Fibroblast of villous mesenchyme (primary cell): ENCODE data around the gene LACRT. TPM values are rescaled to one million over a fixed set of nuclear protein-coding genes. Genes with fewer than 3 reads are reported as not detected.

Source experiments
- DNase-seq: peaks from one replicate; pipeline ENCODE4 v3.0.0-alpha.2; 2010; ENCODE audit warnings: low read depth
- H3K4me3 ChIP-seq: 2 replicates; pipeline ENCODE4 v1.5.1; 2011; ENCODE audit warnings: low read depth, mild to moderate bottlenecking, low read length
- CTCF ChIP-seq: IDR thresholded peaks from 2 replicates; pipeline ENCODE4 v1.5.1; 2012; ENCODE audit warnings: low read depth, mild to moderate bottlenecking, low read length; ENCODE audit not compliant: insufficient read depth
- total RNA-seq: library from RNA; depleted of rRNA; stranded (reverse); fragments of >200 nt; gene quantifications from 2 replicates; pipeline ENCODE4 v1.2.3, GENCODE V29; 2012

The LACRT gene
- total RNA-seq, 1 donor, result not detected

- no peak overlapping the region for H3K4me3 ChIP-seq
- DNase-seq, result no peak
- TF ChIP-seq CTCF, result no peak
These were observed 9.1 kb downstream of the LACRT start for GRCh38 chr12:54625598-54625997.

GRCh38 chr12:54624315-54625279 is 10.1 kb downstream of the LACRT start:
- no peak for TF ChIP-seq CTCF

GRCh38 chr12:54622463-54623183 is 12.1 kb downstream of the LACRT start:
- no peak overlapping the region for H3K4me3 ChIP-seq
- TF ChIP-seq CTCF, result peak; percentile 34
- peak; percentile 4 for DNase-seq

More at GRCh38 chr12:54624315-54625279, 10.1 kb downstream of the LACRT start:
- DNase-seq, result no peak
- no peak overlapping the region for H3K4me3 ChIP-seq

- DNase-seq, result no peak
- no peak overlapping the region for H3K4me3 ChIP-seq
- no peak for TF ChIP-seq CTCF
These were observed 17.6 kb downstream of the LACRT start for GRCh38 chr12:54616933-54617680.

- TF ChIP-seq CTCF, result no peak
- no peak for DNase-seq
- no peak overlapping the region for H3K4me3 ChIP-seq
These were observed 22.4 kb downstream of the LACRT start for GRCh38 chr12:54612225-54612750.

- no peak for TF ChIP-seq CTCF
- DNase-seq, result no peak
- no peak overlapping the region for H3K4me3 ChIP-seq
These were observed 23.0 kb downstream of the LACRT start for GRCh38 chr12:54611715-54612149.
